NCI-H446 (cell line): ENCODE results near the gene FAM13B.
"Not testable (repeated sequence)": the region's sequence is repeated elsewhere in the genome, so short reads cannot be mapped to it uniquely, and the experiment has no call there.

Experiments used
- DNase-seq, 2 experiments: peaks; one replicate each; lab custom pipeline; 2025; lab: John Stamatoyannopoulos, UW

Gene FAM13B

GRCh38 chr5:137975208-137975607 lies 57.7 kb downstream of the FAM13B start:
- no peak for DNase-seq

GRCh38 chr5:137970384-137970783 lies 62.5 kb downstream of the FAM13B start:
- DNase-seq = not testable (repeated sequence)

- DNase-seq = no peak
Measured at GRCh38 chr5:137960819-137961218, 72.1 kb downstream of the FAM13B start.

- DNase-seq = no peak
Measured at GRCh38 chr5:137960141-137960540, 72.7 kb downstream of the FAM13B start.

- DNase-seq = no peak
Measured at GRCh38 chr5:137959488-137959887, 73.4 kb downstream of the FAM13B start.

GRCh38 chr5:137957948-137958347 lies 74.9 kb downstream of the FAM13B start:
- no peak for DNase-seq

GRCh38 chr5:137954131-137954879 lies 78.6 kb downstream of the FAM13B start:
- DNase-seq = peak; percentile 39 to 73

GRCh38 chr5:137945825-137946224 lies 87.1 kb downstream of the FAM13B start:
- DNase-seq = no peak

- not testable (repeated sequence) for DNase-seq
Measured at GRCh38 chr5:137944280-137944679, 88.6 kb downstream of the FAM13B start.

- DNase-seq = no peak
Measured at GRCh38 chr5:137939331-137939730, 93.5 kb downstream of the FAM13B start.

GRCh38 chr5:137938751-137939143 lies 94.1 kb downstream of the FAM13B start:
- no peak for DNase-seq

GRCh38 chr5:137937994-137938750 lies 94.7 kb downstream of the FAM13B start:
- DNase-seq = no peak

GRCh38 chr5:137935694-137936093 lies 97.2 kb downstream of the FAM13B start:
- no peak for DNase-seq

GRCh38 chr5:137935190-137935589 lies 97.7 kb downstream of the FAM13B start:
- DNase-seq = no peak

- DNase-seq = peak; percentile 2 to 29
Measured at GRCh38 chr5:137933491-137933911, 99.4 kb downstream of the FAM13B start.

GRCh38 chr5:137932800-137933199 lies 100.1 kb downstream of the FAM13B start:
- no peak for DNase-seq

- DNase-seq = no peak
Measured at GRCh38 chr5:137923856-137924255, 109.0 kb downstream of the FAM13B start.

- DNase-seq = no peak
Measured at GRCh38 chr5:137921931-137922330, 110.9 kb downstream of the FAM13B start.

GRCh38 chr5:137916923-137917322 lies 116.0 kb downstream of the FAM13B start:
- no peak for DNase-seq

GRCh38 chr5:137914758-137915157 lies 118.1 kb downstream of the FAM13B start:
- DNase-seq = no peak

GRCh38 chr5:137902408-137903133 lies 130.3 kb downstream of the FAM13B start:
- no peak for DNase-seq

- DNase-seq = no peak
Measured at GRCh38 chr5:137901011-137901817, 131.7 kb downstream of the FAM13B start.
